Activated CD4-positive, alpha-beta T cell treated with anti-CD3 and anti-CD28 coated beads, Interleukin-2, amount 10 ng/mL, durations not matched to agents 24 days and 14 days (primary cell): Measurements from ENCODE around the gene HPGD. TPM values are rescaled to one million over a fixed set of nuclear protein-coding genes. Genes with fewer than 3 reads are reported as not detected.
"Not testable (repeated sequence)": the region's sequence is repeated elsewhere in the genome, so short reads cannot be mapped to it uniquely, and the experiment has no call there.

Experiments used
- DNase-seq: peaks from one replicate; pipeline ENCODE4 v3.0.0; 2022
- H3K27ac Mint-ChIP-seq: one replicate; pipeline ENCODE4 v1.8.0; 2022; ENCODE audit warnings: mild to moderate bottlenecking, mixed read lengths
- H3K27me3 Mint-ChIP-seq: one replicate; pipeline ENCODE4 v1.8.0; 2022; ENCODE audit warnings: mixed read lengths
- H3K36me3 Mint-ChIP-seq: one replicate; pipeline ENCODE4 v1.8.0; 2022; ENCODE audit warnings: low read depth, mild to moderate bottlenecking, mixed read lengths
- H3K4me1 Mint-ChIP-seq: one replicate; pipeline ENCODE4 v1.8.0; 2021; ENCODE audit warnings: mixed read lengths
- H3K4me3 Mint-ChIP-seq: one replicate; pipeline ENCODE4 v1.8.0; 2022; ENCODE audit warnings: mild to moderate bottlenecking, moderate library complexity, mixed read lengths
- H3K9me3 Mint-ChIP-seq: one replicate; pipeline ENCODE4 v1.8.0; 2021; ENCODE audit warnings: mixed read lengths
- intact Hi-C: fragments of 100-400 bp; cut with micrococcal nuclease; formaldehyde crosslinking; loops from one replicate; pipeline ENCODE4 v1.15.1; 2023
- total RNA-seq: library from RNA; stranded (reverse); gene quantifications from 2 replicates; pipeline ENCODE4 v1.2.3, GENCODE V29; 2022

Gene HPGD
- total RNA-seq, 1 donor from 2014 or later = 1.1 TPM

DNA sequence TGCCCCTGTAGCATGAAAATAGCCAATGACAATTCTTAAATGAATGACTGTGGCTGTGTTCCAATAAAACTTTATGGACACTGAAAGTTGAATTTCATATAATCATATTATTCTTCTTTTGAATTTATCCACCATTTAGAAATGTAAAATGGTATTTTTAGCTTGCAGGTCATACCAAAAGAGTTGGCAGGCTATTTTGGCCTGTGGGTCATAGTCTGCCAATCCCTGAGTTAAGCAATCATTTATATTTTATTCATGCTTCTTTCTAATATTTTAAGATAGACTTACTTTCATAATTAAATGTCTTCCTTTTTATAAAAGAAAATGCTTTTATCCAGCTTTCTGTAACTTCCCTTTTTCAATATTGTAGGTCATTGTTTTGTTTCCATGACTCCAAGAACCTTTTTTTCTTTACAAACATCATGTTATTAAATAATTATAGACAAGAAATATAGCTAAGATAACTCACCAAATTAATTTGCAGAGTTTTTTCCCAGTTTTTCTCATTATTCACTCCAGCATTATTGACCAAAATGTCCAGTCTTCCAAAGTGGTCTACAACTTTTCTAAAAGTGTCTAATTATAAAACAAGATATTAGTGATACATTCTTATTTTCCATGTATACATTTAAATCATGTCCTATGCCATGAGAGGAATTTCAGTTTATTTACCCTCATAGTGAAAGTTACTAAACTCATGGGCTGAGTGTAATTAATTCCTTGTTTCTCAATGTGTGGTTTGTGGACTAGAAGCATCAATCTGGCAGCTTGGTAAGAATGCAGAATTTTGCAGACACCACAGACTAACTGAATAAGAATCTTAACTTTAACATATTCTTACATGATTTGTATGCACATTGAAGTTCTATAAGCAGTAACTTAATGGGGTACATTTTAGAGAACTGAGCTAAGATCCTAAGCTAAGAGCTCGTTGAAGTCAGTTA lies 4.5 kb downstream of the HPGD start:
- intact Hi-C loops = loop anchor here (5.0 kb wide), 1 partner anchor 60 kb away; no protein-coding TSS in a partner anchor
- DNase-seq = no peak
- Mint-ChIP-seq H3K4me3 (no peak overlapping the region), H3K27ac (no peak overlapping the region), H3K9me3 (peaks cover 4% of the 10 kb centered on the region), H3K36me3 (no peaks in the 10 kb centered on the region), H3K4me1 (peaks cover 7% of the 10 kb centered on the region), H3K27me3 (peaks cover 21% of the 10 kb centered on the region)

GRCh38 chr4:174516794-174517193 lies 5.5 kb downstream of the HPGD start:
- peaks cover 4% of the 10 kb centered on the region for H3K9me3 Mint-ChIP-seq
- H3K4me3 Mint-ChIP-seq = no peak overlapping the region
- H3K4me1 Mint-ChIP-seq = peaks cover 2% of the 10 kb centered on the region
- no peaks in the 10 kb centered on the region for H3K36me3 Mint-ChIP-seq
- no peak for DNase-seq
- H3K27ac Mint-ChIP-seq = no peak overlapping the region
- peaks cover 15% of the 10 kb centered on the region for H3K27me3 Mint-ChIP-seq
- intact Hi-C loops = loop anchor here (5.0 kb wide), 1 partner anchor 61 kb away; no protein-coding TSS in a partner anchor

DNA sequence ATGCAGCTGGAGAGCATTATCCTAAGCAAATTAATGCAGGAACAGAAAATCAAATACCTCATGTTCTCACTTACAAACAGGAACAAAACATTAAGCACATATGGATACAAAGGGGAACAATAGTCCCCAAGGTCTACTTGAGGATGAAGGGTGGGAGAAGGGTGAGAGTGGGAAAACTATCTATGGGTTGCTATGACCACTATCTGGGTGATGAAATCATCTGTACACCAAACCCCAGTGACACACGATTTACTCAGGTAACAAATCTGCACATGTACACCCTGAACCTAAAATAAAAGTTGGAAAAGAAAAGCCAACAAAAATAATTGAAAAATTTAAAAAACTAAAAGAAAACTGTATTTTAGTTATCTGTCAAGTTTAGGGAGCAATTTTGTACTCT lies 5.9 kb downstream of the HPGD start:
- Mint-ChIP-seq H3K4me1 (no peaks in the 10 kb centered on the region), H3K27ac (no peak overlapping the region), H3K4me3 (no peak overlapping the region), H3K27me3 (peaks cover 12% of the 10 kb centered on the region), H3K36me3 (no peaks in the 10 kb centered on the region), H3K9me3 (peaks cover 4% of the 10 kb centered on the region)
- intact Hi-C loops = loop anchor here (5.0 kb wide), 1 partner anchor 61 kb away; no protein-coding TSS in a partner anchor
- DNase-seq = no peak

DNA sequence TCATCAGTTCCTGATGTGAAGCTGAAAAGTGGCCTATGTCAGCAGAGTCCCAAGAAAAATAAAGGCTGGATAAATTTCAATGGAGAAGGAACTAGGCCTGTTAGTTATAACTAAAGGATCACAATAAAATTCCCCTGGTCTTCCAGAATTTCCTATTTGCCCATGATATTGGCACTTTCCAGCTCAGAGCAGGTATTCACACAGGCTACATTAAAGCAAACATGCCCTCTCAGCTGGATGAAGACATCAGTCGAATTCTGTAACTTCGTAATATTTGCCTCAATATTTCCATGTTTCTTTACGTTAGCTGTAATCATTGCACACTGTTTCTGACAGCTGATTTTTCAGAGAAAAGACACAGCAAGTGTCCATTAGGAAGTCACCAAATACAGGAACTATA lies 9.5 kb downstream of the HPGD start:
- peaks cover 4% of the 10 kb centered on the region for H3K9me3 Mint-ChIP-seq
- intact Hi-C loops = no loop called here
- DNase-seq = no peak
- H3K27me3 Mint-ChIP-seq = peaks cover 5% of the 10 kb centered on the region
- no peaks in the 10 kb centered on the region for H3K36me3 Mint-ChIP-seq
- no peak overlapping the region for H3K4me3 Mint-ChIP-seq
- no peak overlapping the region for H3K27ac Mint-ChIP-seq
- no peaks in the 10 kb centered on the region for H3K4me1 Mint-ChIP-seq

GRCh38 chr4:174505892-174506291 lies 16.4 kb downstream of the HPGD start:
- H3K9me3 Mint-ChIP-seq = no peaks in the 10 kb centered on the region
- H3K27me3 Mint-ChIP-seq = no peaks in the 10 kb centered on the region
- no peak overlapping the region for H3K4me3 Mint-ChIP-seq
- DNase-seq = no peak
- H3K36me3 Mint-ChIP-seq = no peaks in the 10 kb centered on the region
- no peak overlapping the region for H3K27ac Mint-ChIP-seq
- H3K4me1 Mint-ChIP-seq = no peaks in the 10 kb centered on the region
- intact Hi-C loops = no loop called here

- Mint-ChIP-seq H3K4me1 (no peaks in the 10 kb centered on the region), H3K9me3 (no peaks in the 10 kb centered on the region), H3K27ac (no peak overlapping the region), H3K36me3 (no peaks in the 10 kb centered on the region), H3K27me3 (no peaks in the 10 kb centered on the region), H3K4me3 (no peak overlapping the region)
- intact Hi-C loops = no loop called here
- no peak for DNase-seq
Observed at GRCh38 chr4:174505007-174505406, 17.3 kb downstream of the HPGD start.

DNA sequence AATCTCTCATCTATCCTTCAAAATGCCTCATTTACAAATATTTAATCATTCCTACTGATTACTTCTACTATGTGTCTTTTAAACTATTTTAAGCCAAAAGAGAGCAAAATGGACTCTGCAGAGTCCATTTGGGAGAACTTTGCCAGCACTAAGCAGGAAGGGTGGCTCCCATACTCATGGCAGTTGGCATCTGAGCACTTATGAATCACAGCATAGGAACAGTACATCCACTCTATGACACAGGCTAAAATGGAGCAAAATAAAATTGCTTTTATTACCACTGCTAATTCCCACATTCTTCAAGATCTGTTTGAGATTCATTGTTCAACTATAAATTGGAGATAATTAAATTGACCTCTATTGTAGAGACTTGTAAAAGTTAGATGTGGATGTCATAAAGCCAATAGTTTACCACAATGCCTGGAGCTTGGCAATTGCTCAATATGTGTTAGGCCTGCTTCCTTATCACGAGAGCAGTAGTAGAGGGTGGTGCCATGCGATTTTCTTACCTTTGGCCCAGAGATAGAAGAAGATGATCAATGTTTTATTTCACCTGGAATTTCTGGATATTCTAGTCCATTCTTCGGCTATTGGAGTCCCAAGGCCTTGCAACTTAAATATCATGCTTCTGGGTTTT lies 19.1 kb downstream of the HPGD start:
- no peak for DNase-seq
- Mint-ChIP-seq H3K27me3 (no peaks in the 10 kb centered on the region), H3K4me1 (peaks cover 3% of the 10 kb centered on the region), H3K9me3 (no peaks in the 10 kb centered on the region), H3K36me3 (no peaks in the 10 kb centered on the region), H3K4me3 (no peak overlapping the region), H3K27ac (no peak overlapping the region)
- intact Hi-C loops = no loop called here

DNA sequence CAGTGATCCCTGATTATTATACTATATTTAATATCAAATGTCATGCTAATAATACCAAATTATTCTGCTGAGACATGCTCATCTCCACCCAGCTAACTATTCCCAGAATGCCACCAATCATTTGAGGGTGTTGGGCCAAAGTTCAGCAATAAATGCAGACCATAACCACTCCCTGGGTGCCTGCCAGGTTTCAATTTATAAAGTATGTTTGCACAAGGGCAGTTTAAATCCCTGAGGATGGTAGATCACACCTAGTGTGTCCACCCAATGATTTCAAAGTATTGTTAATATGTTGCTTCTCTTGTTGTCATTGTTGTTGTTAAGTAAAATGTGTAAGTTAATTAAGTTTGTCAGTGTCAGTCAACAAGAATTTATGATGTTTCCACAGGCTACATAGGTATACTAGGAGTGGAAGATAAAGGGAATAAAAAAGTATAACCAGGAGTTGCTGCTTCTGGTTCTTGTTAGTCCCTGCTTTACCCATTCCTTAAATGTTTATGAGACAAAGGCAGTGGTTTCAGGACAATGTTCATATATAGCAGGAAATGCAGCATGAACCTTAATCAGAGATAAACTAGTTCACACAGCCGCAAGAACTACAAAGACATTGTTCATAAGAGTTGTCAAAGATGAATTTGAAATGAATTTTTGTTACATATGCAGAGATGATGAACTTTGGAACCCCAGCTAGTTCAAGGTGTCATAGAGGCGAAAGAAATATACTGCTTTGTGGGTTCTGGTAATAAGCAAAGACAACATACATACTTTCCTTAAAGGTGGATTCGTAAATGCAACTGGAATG lies 25.5 kb downstream of the HPGD start:
- Mint-ChIP-seq H3K27me3 (no peaks in the 10 kb centered on the region), H3K36me3 (no peaks in the 10 kb centered on the region), H3K4me3 (peak overlapping the region; percentile 39), H3K4me1 (peaks cover 11% of the 10 kb centered on the region), H3K27ac (peak overlapping the region; percentile 18), H3K9me3 (no peaks in the 10 kb centered on the region)
- intact Hi-C loops = no loop called here
- DNase-seq = no peak

- H3K4me1 Mint-ChIP-seq = peaks cover 11% of the 10 kb centered on the region
- no peak overlapping the region for H3K27ac Mint-ChIP-seq
- H3K27me3 Mint-ChIP-seq = no peaks in the 10 kb centered on the region
- H3K36me3 Mint-ChIP-seq = no peaks in the 10 kb centered on the region
- intact Hi-C loops = no loop called here
- no peak overlapping the region for H3K4me3 Mint-ChIP-seq
- no peaks in the 10 kb centered on the region for H3K9me3 Mint-ChIP-seq
- no peak for DNase-seq
Observed at GRCh38 chr4:174495626-174496025, 26.7 kb downstream of the HPGD start.

DNA sequence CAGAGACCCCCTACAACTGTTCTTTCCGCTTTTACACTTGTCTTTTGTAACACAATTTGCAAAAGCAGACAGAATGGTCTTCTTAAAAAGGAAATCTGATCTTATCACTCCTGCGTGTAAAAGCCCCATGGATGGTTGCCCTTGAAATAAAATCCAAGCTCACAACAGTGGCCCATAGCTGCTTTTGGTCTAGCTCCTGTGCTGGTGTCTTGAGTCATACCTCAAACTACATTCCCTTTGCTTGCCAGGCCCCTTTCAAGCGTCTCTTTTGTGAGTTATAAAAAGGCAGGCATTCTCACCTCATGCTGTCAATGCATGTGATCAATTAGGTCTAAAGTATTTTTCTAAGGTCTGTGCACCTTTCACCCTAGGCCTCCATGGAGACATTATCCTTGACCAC lies 27.6 kb downstream of the HPGD start:
- Mint-ChIP-seq H3K4me3 (no peak overlapping the region), H3K27me3 (no peaks in the 10 kb centered on the region), H3K36me3 (no peaks in the 10 kb centered on the region), H3K9me3 (no peaks in the 10 kb centered on the region), H3K27ac (peak overlapping the region; percentile 9), H3K4me1 (peaks cover 11% of the 10 kb centered on the region)
- no peak for DNase-seq
- intact Hi-C loops = no loop called here

GRCh38 chr4:174494146-174494545 lies 28.1 kb downstream of the HPGD start:
- intact Hi-C loops = no loop called here
- Mint-ChIP-seq H3K4me3 (no peak overlapping the region), H3K27me3 (no peaks in the 10 kb centered on the region), H3K27ac (peak overlapping the region; percentile 9), H3K4me1 (peaks cover 11% of the 10 kb centered on the region), H3K36me3 (no peaks in the 10 kb centered on the region), H3K9me3 (no peaks in the 10 kb centered on the region)
- no peak for DNase-seq

GRCh38 chr4:174490451-174490961 lies 31.8 kb downstream of the HPGD start:
- Mint-ChIP-seq H3K36me3 (no peaks in the 10 kb centered on the region), H3K9me3 (no peaks in the 10 kb centered on the region), H3K4me3 (no peak overlapping the region), H3K27ac (no peak overlapping the region), H3K4me1 (no peaks in the 10 kb centered on the region), H3K27me3 (no peaks in the 10 kb centered on the region)
- DNase-seq = no peak
- intact Hi-C loops = no loop called here

GRCh38 chr4:174488368-174488767 lies 33.9 kb downstream of the HPGD start:
- H3K4me1 Mint-ChIP-seq, H3K4me3 Mint-ChIP-seq, H3K9me3 Mint-ChIP-seq, H3K27ac Mint-ChIP-seq, intact Hi-C loops, DNase-seq, H3K36me3 Mint-ChIP-seq, H3K27me3 Mint-ChIP-seq: not testable (repeated sequence)
